Right lobe of liver (tissue), 4 donors: Measurements from ENCODE around the gene CCNK.

ENCODE experiments used
- CTCF ChIP-seq, 4 donors: fragments of 200-600 bp in 3 of 4; fragments of 450-650 bp in 1 of 4; IDR thresholded peaks; one replicate each; pipeline versions ENCODE4 v1.5.1 to v1.8.0; 2016 to 2022; ENCODE audit warnings: antibody characterized with exemption in 4 of 4, mild to moderate bottlenecking in 2 of 4
- POLR2A ChIP-seq: fragments of 450-650 bp; IDR thresholded peaks from one replicate; pipeline ENCODE4 v1.6.1; 2017; ENCODE audit warnings: antibody characterized with exemption, mild to moderate bottlenecking
- donor health status: DM: no; HTN: no; CAD: no.
- donor health status: DM: no; HTN: no; CAD: no.
- donor health status: DM: no; HTN: yes; CAD: no.

- TF ChIP-seq CTCF (IDR thresholded peaks at IDR 0.05) (no peak), POLR2A (no peak)
These were observed 3.1 kb upstream of the CCNK start for GRCh38 chr14:99478128-99478527.
